Measurements from ENCODE around the gene GBF1.

GBF1 gene

DNA sequence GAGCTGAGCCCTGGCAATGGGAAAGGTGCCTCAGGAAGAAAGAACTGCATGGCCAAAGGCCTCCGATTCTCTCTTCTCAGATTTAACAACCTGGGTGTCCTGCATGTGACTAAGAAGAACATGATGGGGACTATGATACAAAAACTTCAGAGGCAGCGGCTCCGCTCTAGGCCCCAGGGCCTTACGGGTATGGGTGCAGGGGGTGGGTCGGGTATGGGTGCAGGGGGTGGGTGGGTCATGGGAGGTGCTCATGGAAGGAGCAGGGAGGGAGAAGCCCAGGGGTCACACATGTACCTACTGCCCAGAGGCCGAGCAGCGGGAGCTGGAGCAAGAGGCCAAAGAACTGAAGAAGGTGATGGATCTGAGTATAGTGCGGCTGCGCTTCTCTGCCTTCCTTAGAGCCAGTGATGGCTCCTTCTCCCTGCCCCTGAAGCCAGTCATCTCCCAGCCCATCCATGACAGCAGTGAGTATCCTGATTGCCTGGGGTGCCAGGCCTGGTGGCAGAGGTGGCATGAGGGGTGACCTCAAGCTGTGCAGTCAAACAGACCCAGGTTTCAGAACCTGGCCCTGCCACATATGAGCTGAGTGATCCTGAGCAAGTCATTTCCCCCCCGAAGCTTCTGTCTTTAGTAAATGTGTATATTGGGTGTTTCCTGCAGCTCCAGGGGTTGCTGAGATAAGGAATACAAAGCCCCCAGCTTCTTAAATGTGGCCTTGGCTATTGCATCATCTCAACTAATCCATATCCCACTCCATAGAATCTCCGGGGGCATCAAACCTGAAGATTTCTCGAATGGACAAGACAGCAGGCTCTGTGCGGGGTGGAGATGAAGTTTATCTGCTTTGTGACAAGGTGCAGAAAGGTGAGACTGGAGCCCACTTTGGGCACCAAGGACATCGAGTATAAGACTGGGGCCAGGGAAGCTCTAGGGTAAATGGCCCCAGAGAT lies 152.2 kb downstream of the GBF1 start:
- no peak for DNase-seq

DNA sequence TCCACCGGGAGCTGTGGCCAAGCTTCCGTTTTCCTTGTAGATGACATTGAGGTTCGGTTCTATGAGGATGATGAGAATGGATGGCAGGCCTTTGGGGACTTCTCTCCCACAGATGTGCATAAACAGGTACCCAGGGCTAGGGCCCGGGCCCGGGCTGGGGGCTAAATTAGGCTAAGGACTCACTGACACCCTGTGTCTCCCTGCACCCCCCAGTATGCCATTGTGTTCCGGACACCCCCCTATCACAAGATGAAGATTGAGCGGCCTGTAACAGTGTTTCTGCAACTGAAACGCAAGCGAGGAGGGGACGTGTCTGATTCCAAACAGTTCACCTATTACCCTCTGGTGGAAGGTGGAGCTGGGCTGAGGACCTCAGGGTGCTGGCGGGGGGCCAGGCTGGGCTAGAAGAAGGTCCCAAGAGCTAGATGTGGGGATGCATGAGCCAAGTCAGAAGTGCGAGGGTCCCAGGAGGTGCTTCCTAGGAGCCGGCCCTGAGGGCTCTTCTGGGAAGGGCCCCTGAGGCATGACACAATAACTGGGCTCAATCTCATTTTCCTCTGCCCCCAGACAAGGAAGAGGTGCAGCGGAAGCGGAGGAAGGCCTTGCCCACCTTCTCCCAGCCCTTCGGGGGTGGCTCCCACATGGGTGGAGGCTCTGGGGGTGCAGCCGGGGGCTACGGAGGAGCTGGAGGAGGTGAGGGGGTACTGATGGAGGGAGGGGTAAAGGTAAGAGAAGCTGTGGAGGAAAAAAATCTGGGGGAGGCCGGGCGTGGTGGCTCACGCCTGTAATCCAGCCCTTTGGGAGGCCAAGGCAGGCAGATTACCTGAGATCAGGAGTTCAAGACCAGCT lies 153.1 kb downstream of the GBF1 start:
- no peak for DNase-seq

GRCh38 chr10:102399217-102400021 lies 154.1 kb downstream of the GBF1 start:
- DNase-seq = peak; percentile 78 to 86

GRCh38 chr10:102400076-102400475 lies 154.7 kb downstream of the GBF1 start:
- no peak for DNase-seq

DNA sequence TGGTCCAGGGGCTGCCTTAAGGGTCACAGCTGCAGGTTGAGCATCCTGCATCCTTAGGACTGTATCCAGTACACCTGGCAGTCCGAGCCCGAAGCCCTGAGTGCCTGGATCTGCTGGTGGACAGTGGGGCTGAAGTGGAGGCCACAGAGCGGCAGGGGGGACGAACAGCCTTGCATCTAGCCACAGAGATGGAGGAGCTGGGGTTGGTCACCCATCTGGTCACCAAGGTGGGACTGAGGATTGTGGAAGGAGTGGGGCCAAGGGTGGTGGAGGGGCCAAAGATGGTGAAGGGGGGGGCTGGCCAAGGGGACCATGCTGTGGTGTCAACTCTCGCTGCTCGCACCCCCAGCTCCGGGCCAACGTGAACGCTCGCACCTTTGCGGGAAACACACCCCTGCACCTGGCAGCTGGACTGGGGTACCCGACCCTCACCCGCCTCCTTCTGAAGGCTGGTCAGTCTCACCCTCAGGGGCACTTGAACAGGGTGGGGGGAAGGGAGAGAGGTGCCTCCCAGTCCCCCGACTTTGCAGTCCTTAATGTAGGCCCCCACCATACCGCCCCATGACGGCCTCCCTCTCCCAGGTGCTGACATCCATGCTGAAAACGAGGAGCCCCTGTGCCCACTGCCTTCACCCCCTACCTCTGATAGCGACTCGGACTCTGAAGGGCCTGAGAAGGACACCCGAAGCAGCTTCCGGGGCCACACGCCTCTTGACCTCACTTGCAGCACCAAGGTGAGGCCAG lies 155.4 kb downstream of the GBF1 start:
- DNase-seq = no peak

GRCh38 chr10:102401342-102401654 lies 156.0 kb downstream of the GBF1 start:
- no peak for DNase-seq

DNA sequence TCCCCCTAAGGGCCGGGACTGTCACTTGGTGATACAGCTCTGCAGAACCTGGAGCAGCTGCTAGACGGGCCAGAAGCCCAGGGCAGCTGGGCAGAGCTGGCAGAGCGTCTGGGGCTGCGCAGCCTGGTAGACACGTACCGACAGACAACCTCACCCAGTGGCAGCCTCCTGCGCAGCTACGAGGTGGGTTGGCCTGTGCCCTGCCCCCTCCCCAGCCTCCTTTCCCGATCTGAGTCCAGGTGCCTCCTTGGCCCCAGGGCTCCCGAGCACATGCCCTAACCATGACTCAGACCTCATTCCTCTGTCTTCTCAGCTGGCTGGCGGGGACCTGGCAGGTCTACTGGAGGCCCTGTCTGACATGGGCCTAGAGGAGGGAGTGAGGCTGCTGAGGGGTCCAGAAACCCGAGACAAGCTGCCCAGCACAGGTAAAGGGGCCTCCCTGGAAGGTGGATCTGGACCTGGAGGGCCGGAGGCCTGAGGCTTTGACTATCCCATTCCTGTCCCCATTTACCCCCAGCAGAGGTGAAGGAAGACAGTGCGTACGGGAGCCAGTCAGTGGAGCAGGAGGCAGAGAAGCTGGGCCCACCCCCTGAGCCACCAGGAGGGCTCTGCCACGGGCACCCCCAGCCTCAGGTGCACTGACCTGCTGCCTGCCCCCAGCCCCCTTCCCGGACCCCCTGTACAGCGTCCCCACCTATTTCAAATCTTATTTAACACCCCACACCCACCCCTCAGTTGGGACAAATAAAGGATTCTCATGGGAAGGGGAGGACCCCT lies 156.6 kb downstream of the GBF1 start:
- DNase-seq = no peak

DNA sequence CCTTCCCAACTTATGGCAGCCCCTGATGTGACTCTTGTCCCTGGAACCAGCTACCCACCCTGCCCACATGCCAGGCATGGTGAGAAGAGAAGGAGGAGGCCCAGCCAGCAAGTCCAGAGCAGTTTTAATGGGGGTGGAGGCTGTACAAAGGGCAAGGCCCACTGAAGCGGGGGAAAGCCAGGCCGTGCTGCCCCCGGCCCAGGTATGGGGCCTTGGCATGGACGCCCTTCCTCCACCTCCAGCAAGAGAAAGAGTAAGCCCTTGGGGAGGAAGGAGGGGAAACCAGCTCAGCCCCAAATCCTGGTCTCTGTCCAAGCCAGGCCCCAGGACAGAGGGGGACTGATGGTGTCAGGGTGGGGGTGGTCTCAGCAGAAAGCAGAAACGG lies 157.2 kb downstream of the GBF1 start:
- no peak for DNase-seq

DNA sequence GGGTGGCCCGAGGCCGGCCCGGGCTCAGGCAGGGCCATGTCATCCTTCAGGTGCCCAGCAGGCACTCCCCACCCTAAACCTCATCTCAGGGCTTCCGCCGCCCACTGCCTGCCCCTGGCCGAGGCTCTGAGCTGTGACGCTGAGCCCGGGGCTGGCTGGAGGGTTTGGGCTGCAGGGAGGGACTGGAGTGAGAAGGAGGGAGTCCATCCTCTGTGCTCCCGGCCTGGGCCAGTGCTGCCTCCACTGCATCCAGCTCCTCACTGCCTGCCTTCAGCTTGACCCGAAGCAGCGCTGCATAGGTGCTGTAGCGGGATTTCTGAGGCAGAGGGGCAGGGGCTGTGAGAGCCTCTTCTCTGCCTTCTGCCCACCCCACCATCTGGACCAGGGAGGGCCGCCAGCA lies 157.8 kb downstream of the GBF1 start:
- DNase-seq = no peak

- DNase-seq = no peak
Measured at GRCh38 chr10:102404361-102405107, 159.2 kb downstream of the GBF1 start.

DNA sequence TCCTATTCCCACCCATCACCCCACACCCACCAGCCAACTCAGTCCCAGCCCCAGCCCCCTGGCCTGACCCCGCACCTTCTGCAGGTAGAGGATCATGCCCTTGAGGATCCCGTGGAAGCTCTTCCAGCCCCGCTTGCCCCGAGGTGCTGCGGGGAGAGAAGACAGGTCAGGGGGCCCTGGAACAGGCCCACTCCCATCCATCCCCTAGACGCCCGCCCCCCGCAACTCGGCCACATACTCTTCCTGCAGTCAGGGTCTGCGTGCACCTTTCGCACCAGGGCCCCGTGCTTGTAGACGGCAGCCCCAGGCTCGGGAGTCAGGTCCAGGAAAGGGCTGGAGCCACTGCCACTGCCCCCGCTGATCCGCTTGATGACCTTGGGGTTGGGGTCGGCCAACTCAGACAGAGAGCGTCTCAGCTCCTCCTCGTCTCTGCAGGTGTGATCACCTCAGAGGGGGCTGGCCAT lies 159.8 kb downstream of the GBF1 start:
- DNase-seq = no peak

GRCh38 chr10:102405632-102406031 lies 160.3 kb downstream of the GBF1 start:
- DNase-seq = no peak

DNA sequence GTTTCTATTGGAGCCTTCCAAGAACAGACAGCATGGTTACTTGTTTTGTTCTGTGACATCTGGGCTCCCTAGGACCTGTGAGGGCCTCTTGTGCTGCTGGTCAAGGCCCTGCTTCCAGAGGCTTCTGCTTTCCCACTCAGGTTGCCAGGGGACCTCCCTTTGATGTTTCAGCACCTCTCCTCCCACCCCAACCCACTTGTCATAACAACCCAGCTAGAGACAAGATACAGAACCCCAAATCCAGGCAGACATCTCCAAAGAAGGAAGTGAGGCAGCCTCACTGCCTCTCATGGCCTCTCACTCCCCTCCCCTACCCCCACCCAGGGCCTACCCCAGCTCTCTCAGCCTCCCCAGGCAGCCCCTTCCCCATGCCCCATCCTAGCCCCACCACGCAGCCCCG lies 161.5 kb downstream of the GBF1 start:
- peak in 1 of 2 donors; percentile 49 for DNase-seq

- DNase-seq = peak; percentile 60 to 77
Measured at GRCh38 chr10:102407425-102408130, 162.2 kb downstream of the GBF1 start.

- peak; percentile 49 to 58 for DNase-seq
Measured at GRCh38 chr10:102408131-102408727, 162.9 kb downstream of the GBF1 start.

- peak; percentile 60 to 62 for DNase-seq
Measured at GRCh38 chr10:102408728-102409603, 163.6 kb downstream of the GBF1 start.

DNA sequence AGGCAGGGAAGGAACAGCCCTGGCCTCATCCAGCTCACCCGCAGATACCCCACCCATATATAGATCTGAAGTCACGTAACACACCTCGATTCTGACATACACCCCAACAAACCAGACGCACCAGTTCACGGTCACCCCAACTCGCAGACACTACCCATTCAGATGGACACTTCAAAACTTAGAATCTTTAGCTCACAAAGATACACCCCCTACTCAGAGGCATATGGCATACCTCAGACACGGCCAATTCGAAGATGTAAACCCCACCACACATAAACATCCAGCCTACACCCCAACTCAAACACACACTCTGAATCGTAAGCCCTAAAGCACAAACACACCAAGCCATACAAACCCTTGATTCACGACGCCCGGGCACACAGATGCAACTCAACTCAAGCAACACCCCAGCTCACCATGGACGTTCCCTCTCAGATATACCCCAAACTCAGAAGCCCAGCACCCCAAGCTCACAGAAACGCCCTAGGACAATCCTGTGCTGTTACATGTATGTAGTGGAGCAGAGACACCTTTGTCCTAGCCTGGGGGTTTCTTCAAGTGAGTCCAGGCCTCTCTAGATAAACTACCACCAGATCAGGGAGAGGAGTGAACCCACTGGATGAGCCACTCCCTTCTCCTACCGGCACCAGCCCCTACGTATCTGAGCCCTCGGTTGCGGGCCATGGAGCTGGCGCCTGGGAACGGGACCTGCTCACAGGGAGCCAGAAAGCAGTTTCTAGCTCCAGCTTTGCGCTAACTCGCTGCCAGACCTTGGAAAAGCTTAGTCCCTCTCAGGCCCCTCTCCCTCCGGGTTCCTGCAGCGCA lies 164.5 kb downstream of the GBF1 start:
- no peak for DNase-seq
